Body of pancreas (tissue), 4 donors: ENCODE data around the gene POR.

Experiments used
- CTCF ChIP-seq, 7 experiments: fragments of 450-650 bp in 4 of 7; fragments of 200-600 bp in 3 of 7; sonication (generic) in 3 of 7; IDR thresholded peaks; one replicate each; pipeline ENCODE4 v1.5.1; 2016 to 2019; ENCODE audit warnings: antibody characterized with exemption in 7 of 7
- POLR2A ChIP-seq, 3 donors: fragments of 450-650 bp; IDR thresholded peaks; one replicate each; pipeline ENCODE4 v1.6.1; 2016; ENCODE audit warnings: antibody characterized with exemption in 3 of 3, mild to moderate bottlenecking in 2 of 3

- TF ChIP-seq CTCF (IDR thresholded peaks at IDR 0.05): peak in 4 of 7 experiments; percentile 8 to 35 (median 23)
- TF ChIP-seq POLR2A (IDR thresholded peaks at IDR 0.05): peak; percentile 99 to 100 (median 99)
These were observed at the start of gene POR for GRCh38 chr7:75914655-75915415.
